ENCODE results near the gene KLF1. TPM values are rescaled to one million over a fixed set of nuclear protein-coding genes. Genes with fewer than 3 reads are reported as not detected.

The KLF1 gene
- total and polyA plus RNA-seq, 10 of the 15 experiments (the other 5 are each of a cell fraction or from before 2014, with no cell fraction given) = 0.04 to 0.38 (median 0.08) TPM; not detected in 3

- no peaks in the 10 kb centered on the region; a peak in 1 of 4 replicates for H3K27me3 ChIP-seq (replicated peaks in 1 of 2; ENCODE audit: control insufficient read depth in 2 of 2, insufficient read depth in 2 of 2, low read length in 1 of 2)
- H3K4me3 ChIP-seq = no peak overlapping the region; the same call in 1 of the 2 replicates
- RAD21 ChIA-PET (ENCODE audit: unreplicated experiment) = interaction anchor here (1.5 to 1.9 kb wide), 2 partner anchors 81 to 210 kb away, joined by 3 to 31 read pairs; no protein-coding TSS in a partner anchor
- POLR2A ChIA-PET = interaction anchor here (2.1 kb wide), 1 partner anchor 81 kb away, joined by 11 read pairs; no protein-coding TSS in a partner anchor
- peaks cover 16% of the 10 kb centered on the region for H3K4me1 ChIP-seq (ENCODE audit: control insufficient read depth, insufficient read depth, low read length)
- H3K9me3 ChIP-seq (replicated peaks; ENCODE audit: control insufficient read depth, insufficient read depth, low read length) = peaks cover 7% of the 10 kb centered on the region
- WGBS (ENCODE audit: insufficient coverage, insufficient replicate concordance, low lambda C conversion rate, missing lambda C conversion rate) = 70% methylated on average over 3 of the region's 3 CpGs
- H4K20me1 ChIP-seq (ENCODE audit: control insufficient read depth, insufficient read depth) = no peaks in the 10 kb centered on the region
- BruUV-seq (replicated peaks) = no TSS peak
- peak overlapping the region; percentile 75; the same call in 1 of the 2 replicates for H3K4me2 ChIP-seq (ENCODE audit: control insufficient read depth, insufficient read depth)
- in situ Hi-C loops (cut with MboI) = loop anchor here (10.0 kb wide), 1 partner anchor 211 kb away; no protein-coding TSS in a partner anchor
- no peak for TF ChIP-seq PBX3 (IDR thresholded peaks at IDR 0.05; ENCODE audit: insufficient replicate concordance, low read depth, low read length)
- no peak for TF ChIP-seq ZBTB4 (CRISPR knock-in tag; IDR thresholded peaks at IDR 0.05)
- TF ChIP-seq DPF2 (IDR thresholded peaks at IDR 0.05) = no peak
- TF ChIP-seq STAT1 (conservative IDR thresholded peaks at IDR 0.05) = no peak
- no peak for TF ChIP-seq ZNF622 (IDR thresholded peaks at IDR 0.05)
- no peak for TF ChIP-seq KAT2A (conservative IDR thresholded peaks at IDR 0.05; ENCODE audit: control insufficient read depth, low read depth, low read length)
- TF ChIP-seq SIX5 (IDR thresholded peaks at IDR 0.05; ENCODE audit: low read depth, low read length, severe bottlenecking) = no peak
- no peak overlapping the region for H3K9ac ChIP-seq (ENCODE audit: control insufficient read depth, insufficient read depth, low read length)
- no peak for DNase-seq (ENCODE audit: low read depth, low spot score)
- CTCF ChIA-PET = interaction anchor here (0.7 to 13.2 kb wide), 7 partner anchors 9 to 145 kb away, joined by 3 to 182 read pairs (median 5); no protein-coding TSS in a partner anchor
- intact Hi-C loops (cut with micrococcal nuclease; ENCODE audit: unreplicated experiment) = no loop called here
- SMC1A ChIA-PET (ENCODE audit: uncharacterized antibody, unreplicated experiment) = interaction anchor here (0.6 to 3.2 kb wide), 2 partner anchors 78 to 81 kb away, joined by 3 to 29 read pairs; no protein-coding TSS in a partner anchor
- H2AFZ ChIP-seq (ENCODE audit: control insufficient read depth, low read depth, low read length) = no peak overlapping the region
- H3K79me2 ChIP-seq (ENCODE audit: control insufficient read depth, insufficient read depth, low read length) = peaks cover 4% of the 10 kb centered on the region; the same call in 1 of the 2 replicates
- ATAC-seq = no peak
- FAIRE-seq = peak; percentile 52
- no peaks in the 10 kb centered on the region for H3K36me3 ChIP-seq (ENCODE audit: control insufficient read depth in 2 of 2, insufficient read depth in 2 of 2, low read length in 1 of 2)
- H3K27ac ChIP-seq (ENCODE audit: control insufficient read depth, insufficient read depth) = no peak overlapping the region
Observed at GRCh38 chr19:12884202-12884601, 2.8 kb downstream of the KLF1 start.
